T47D (cell line): Measurements from ENCODE around the gene PRKG1.

Source experiments
- DNase-seq, 2 experiments: peaks; one replicate each; pipeline versions ENCODE4 v3.0.0 to v3.0.0-alpha.2; 2011 to 2012; ENCODE audit warnings: low read depth in 1 of 2, low spot score in 1 of 2
- JUND ChIP-seq: IDR thresholded peaks from 2 replicates; pipeline ENCODE4 v1.6.1; 2012; ENCODE audit warnings: low read depth
- in situ Hi-C: cut with HindIII; loops from 2 replicates; pipeline ENCODE4 v1.10.0; 2016; ENCODE audit warnings: low sequenced_read_pairs, low pct_unique_long_range_greater_than_20kb

The PRKG1 gene

GRCh38 chr10:51651063-51651462, 576.8 kb downstream of the PRKG1 start:
- no peak for TF ChIP-seq JUND
- in situ Hi-C loops, result no loop called here
- DNase-seq, result no peak

- TF ChIP-seq JUND, result no peak
- in situ Hi-C loops, result no loop called here
- no peak for DNase-seq
These were observed 578.7 kb downstream of the PRKG1 start for GRCh38 chr10:51653025-51653424.

GRCh38 chr10:51654918-51655317, 580.6 kb downstream of the PRKG1 start:
- TF ChIP-seq JUND, result no peak
- in situ Hi-C loops, result no loop called here
- DNase-seq, result no peak

GRCh38 chr10:51656503-51656902, 582.2 kb downstream of the PRKG1 start:
- no peak for DNase-seq
- in situ Hi-C loops, result no loop called here
- TF ChIP-seq JUND, result no peak

- no peak for DNase-seq
- TF ChIP-seq JUND, result no peak
- in situ Hi-C loops, result no loop called here
These were observed 583.7 kb downstream of the PRKG1 start for GRCh38 chr10:51658000-51658399.

GRCh38 chr10:51659344-51659743, 585.1 kb downstream of the PRKG1 start:
- no peak for DNase-seq
- TF ChIP-seq JUND, result no peak
- in situ Hi-C loops, result no loop called here

GRCh38 chr10:51663086-51663485, 588.8 kb downstream of the PRKG1 start:
- no peak for DNase-seq
- in situ Hi-C loops, result no loop called here
- no peak for TF ChIP-seq JUND

- TF ChIP-seq JUND, result no peak
- DNase-seq, result no peak
- in situ Hi-C loops, result no loop called here
These were observed 592.2 kb downstream of the PRKG1 start for GRCh38 chr10:51666456-51666855.

- in situ Hi-C loops, result no loop called here
- peak in 1 of 2 experiments; percentile 11 for DNase-seq
- TF ChIP-seq JUND, result no peak
These were observed 593.5 kb downstream of the PRKG1 start for GRCh38 chr10:51667678-51668335.

- TF ChIP-seq JUND, result no peak
- no peak for DNase-seq
- in situ Hi-C loops, result no loop called here
These were observed 594.0 kb downstream of the PRKG1 start for GRCh38 chr10:51668336-51668689.

GRCh38 chr10:51669041-51669440, 594.8 kb downstream of the PRKG1 start:
- no peak for TF ChIP-seq JUND
- in situ Hi-C loops, result no loop called here
- no peak for DNase-seq

- TF ChIP-seq JUND, result no peak
- in situ Hi-C loops, result no loop called here
- DNase-seq, result no peak
These were observed 597.8 kb downstream of the PRKG1 start for GRCh38 chr10:51672039-51672535.

- in situ Hi-C loops, result no loop called here
- TF ChIP-seq JUND, result no peak
- no peak for DNase-seq
These were observed 600.8 kb downstream of the PRKG1 start for GRCh38 chr10:51675088-51675487.

- no peak for TF ChIP-seq JUND
- no peak for DNase-seq
- in situ Hi-C loops, result no loop called here
These were observed 605.6 kb downstream of the PRKG1 start for GRCh38 chr10:51679841-51680240.
